ENCODE results near the gene RTL10.

DNA sequence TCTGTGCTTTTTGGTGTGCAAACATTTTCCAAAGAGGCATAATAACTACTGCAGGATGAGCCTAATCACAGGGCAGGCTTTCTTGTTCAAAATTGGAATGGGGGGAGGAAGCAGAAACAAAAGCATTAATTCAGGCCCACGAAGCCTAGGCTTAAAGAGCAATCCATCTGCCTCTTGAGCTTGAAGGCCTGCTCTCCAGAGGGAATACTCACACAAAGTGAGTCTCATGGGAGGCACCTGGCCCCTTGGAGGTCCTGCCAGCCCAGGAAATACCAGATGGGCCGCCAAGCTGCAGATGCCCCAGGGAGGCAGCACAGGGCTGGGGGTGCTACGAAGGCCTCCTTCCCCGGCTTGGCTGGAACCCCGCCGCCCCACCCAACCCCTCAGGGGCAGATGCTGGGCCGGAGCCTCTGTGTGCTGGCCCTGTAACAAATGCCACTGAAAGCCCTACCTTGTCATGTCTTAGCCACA, 47.6 kb upstream of the RTL10 start:
- TF ChIP-seq, protein P1, sequence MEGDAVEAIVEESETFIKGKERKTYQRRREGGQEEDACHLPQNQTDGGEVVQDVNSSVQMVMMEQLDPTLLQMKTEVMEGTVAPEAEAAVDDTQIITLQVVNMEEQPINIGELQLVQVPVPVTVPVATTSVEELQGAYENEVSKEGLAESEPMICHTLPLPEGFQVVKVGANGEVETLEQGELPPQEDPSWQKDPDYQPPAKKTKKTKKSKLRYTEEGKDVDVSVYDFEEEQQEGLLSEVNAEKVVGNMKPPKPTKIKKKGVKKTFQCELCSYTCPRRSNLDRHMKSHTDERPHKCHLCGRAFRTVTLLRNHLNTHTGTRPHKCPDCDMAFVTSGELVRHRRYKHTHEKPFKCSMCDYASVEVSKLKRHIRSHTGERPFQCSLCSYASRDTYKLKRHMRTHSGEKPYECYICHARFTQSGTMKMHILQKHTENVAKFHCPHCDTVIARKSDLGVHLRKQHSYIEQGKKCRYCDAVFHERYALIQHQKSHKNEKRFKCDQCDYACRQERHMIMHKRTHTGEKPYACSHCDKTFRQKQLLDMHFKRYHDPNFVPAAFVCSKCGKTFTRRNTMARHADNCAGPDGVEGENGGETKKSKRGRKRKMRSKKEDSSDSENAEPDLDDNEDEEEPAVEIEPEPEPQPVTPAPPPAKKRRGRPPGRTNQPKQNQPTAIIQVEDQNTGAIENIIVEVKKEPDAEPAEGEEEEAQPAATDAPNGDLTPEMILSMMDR (IDR thresholded peaks at IDR 0.05 in 4 of 5, conservative IDR thresholded peaks at IDR 0.05 in 1 of 5) = no peak
- TF ChIP-seq POLR2A (IDR thresholded peaks at IDR 0.05) = no peak

Measured in gastrocnemius medialis (tissue), 4 donors.